Panc1 (cell line): Measurements from ENCODE around the gene TRIM62. TPM values are rescaled to one million over a fixed set of nuclear protein-coding genes. Genes with fewer than 3 reads are reported as not detected.

Source experiments
- ATAC-seq: fragments of 200-7000 bp; cut with Tn5 transposase; 2 replicates; pipeline ENCODE4 v1.9.1; 2020; ENCODE audit warnings: mild to moderate bottlenecking, moderate library complexity
- BruUV-seq: library from RNA; stranded (reverse); fragments of 400-500 nt; replicated peaks from 2 replicates; lab custom pipeline; 2021; lab: Mats Ljungman, UMichigan
- CTCF ChIA-PET: fragments of 300-600 bp; sonication (Branson Sonifier 250); formaldehyde crosslinking; loops from one replicate; lab custom pipeline; 2022; ENCODE audit warnings: antibody characterized with exemption; lab: Charles Lee
- POLR2A ChIA-PET: fragments of 300-600 bp; sonication (Branson Sonifier 250); formaldehyde crosslinking; loops from one replicate; lab custom pipeline; 2022; ENCODE audit warnings: antibody characterized with exemption; lab: Charles Lee
- DNase-seq: peaks from one replicate; pipeline ENCODE4 v3.0.0-alpha.2; 2010; ENCODE audit warnings: low read depth, low spot score
- H3K27ac ChIP-seq: 2 replicates; pipeline ENCODE4 v1.5.1; 2011; ENCODE audit warnings: mild to moderate bottlenecking, low read length, inconsistent platforms
- H3K27me3 ChIP-seq: fragments of 200-500 bp; sonication (Bioruptor generic); 2 replicates; pipeline ENCODE4 v1.6.0; 2014; ENCODE audit warnings: low read length, inconsistent platforms; ENCODE audit not compliant: control insufficient read depth, insufficient read depth
- H3K36me3 ChIP-seq: fragments of 200-500 bp; sonication (Bioruptor generic); 2 replicates; pipeline ENCODE4 v1.5.1; 2014; ENCODE audit warnings: inconsistent platforms, mild to moderate bottlenecking, low read length, moderate library complexity; ENCODE audit not compliant: control insufficient read depth, insufficient read depth
- H3K4me1 ChIP-seq: 2 replicates; pipeline ENCODE4 v1.5.1; 2011; ENCODE audit warnings: inconsistent platforms, mild to moderate bottlenecking, low read length, moderate library complexity; ENCODE audit not compliant: control insufficient read depth, insufficient read depth
- H3K4me3 ChIP-seq, 2 experiments: 2 replicates each; pipeline ENCODE4 v1.5.1; 2011 to 2012; ENCODE audit warnings: low read depth in 2 of 2, low read length in 2 of 2, mild to moderate bottlenecking in 2 of 2, inconsistent platforms in 1 of 2, moderate library complexity in 1 of 2
- H3K9me3 ChIP-seq: fragments of 200-500 bp; sonication (Bioruptor generic); 2 replicates; pipeline ENCODE4 v1.5.1; 2014; ENCODE audit warnings: low read depth, mild to moderate bottlenecking, inconsistent platforms, low read length, moderate library complexity; ENCODE audit not compliant: control insufficient read depth, insufficient read depth
- POLR2AphosphoS5 ChIP-seq: IDR thresholded peaks from 2 replicates; pipeline ENCODE4 v1.6.1; 2012; ENCODE audit warnings: mild to moderate bottlenecking, low read depth, low read length, moderate library complexity
- REST ChIP-seq, 2 experiments: IDR thresholded peaks; 2 replicates each; pipeline ENCODE4 v1.6.1; 2011 to 2012; ENCODE audit warnings: low read depth in 2 of 2, control low read depth in 1 of 2, low read length in 1 of 2, mild to moderate bottlenecking in 1 of 2, moderate library complexity in 1 of 2; ENCODE audit not compliant: insufficient read depth in 1 of 2
- SIN3A ChIP-seq: IDR thresholded peaks from 2 replicates; pipeline ENCODE4 v1.6.1; 2012; ENCODE audit warnings: low read depth, mild to moderate bottlenecking, low read length, moderate library complexity, borderline replicate concordance; ENCODE audit not compliant: insufficient read depth
- TCF7L2 ChIP-seq: IDR thresholded peaks from 2 replicates; pipeline ENCODE4 v1.6.1; 2011; ENCODE audit warnings: mild to moderate bottlenecking, low read depth, low read length, inconsistent platforms
- in situ Hi-C: cut with HindIII; loops from 2 replicates; pipeline ENCODE4 v1.10.0; 2016; ENCODE audit warnings: low sequenced_read_pairs, low pct_unique_long_range_greater_than_20kb
- intact Hi-C: fragments of 100-400 bp; cut with micrococcal nuclease; formaldehyde crosslinking; loops from one replicate; pipeline ENCODE4 v1.10.0; 2022; ENCODE audit not compliant: unreplicated experiment
- total RNA-seq: library from RNA; stranded (reverse); gene quantifications from one replicate; pipeline ENCODE4 v1.2.1, GENCODE V29; 2021; ENCODE audit not compliant: unreplicated experiment
- TF ChIP-seq, protein P1 (sequence below): fragments of 450-650 bp; IDR thresholded peaks from 2 replicates; pipeline ENCODE4 v1.5.1; 2017; ENCODE audit warnings: mild to moderate bottlenecking

TRIM62 gene
- total RNA-seq, 1 experiment from 2014 or later, result 7.4 TPM

- CTCF ChIA-PET, result interaction anchor here (0.6 kb wide), 1 partner anchor 9 kb away, joined by 4 read pairs; no protein-coding TSS in a partner anchor
- Histone ChIP-seq H3K4me3 (no peak overlapping the region), H3K36me3 (no peaks in the 10 kb centered on the region), H3K27me3 (no peaks in the 10 kb centered on the region), H3K9me3 (no peaks in the 10 kb centered on the region), H3K27ac (no peak overlapping the region), H3K4me1 (no peaks in the 10 kb centered on the region)
- POLR2A ChIA-PET, result no interaction called here
- no TSS peak for BruUV-seq
- intact Hi-C loops, result no loop called here
- no peak for DNase-seq
- no peak for ATAC-seq
- in situ Hi-C loops, result no loop called here
- TF ChIP-seq, protein P1, sequence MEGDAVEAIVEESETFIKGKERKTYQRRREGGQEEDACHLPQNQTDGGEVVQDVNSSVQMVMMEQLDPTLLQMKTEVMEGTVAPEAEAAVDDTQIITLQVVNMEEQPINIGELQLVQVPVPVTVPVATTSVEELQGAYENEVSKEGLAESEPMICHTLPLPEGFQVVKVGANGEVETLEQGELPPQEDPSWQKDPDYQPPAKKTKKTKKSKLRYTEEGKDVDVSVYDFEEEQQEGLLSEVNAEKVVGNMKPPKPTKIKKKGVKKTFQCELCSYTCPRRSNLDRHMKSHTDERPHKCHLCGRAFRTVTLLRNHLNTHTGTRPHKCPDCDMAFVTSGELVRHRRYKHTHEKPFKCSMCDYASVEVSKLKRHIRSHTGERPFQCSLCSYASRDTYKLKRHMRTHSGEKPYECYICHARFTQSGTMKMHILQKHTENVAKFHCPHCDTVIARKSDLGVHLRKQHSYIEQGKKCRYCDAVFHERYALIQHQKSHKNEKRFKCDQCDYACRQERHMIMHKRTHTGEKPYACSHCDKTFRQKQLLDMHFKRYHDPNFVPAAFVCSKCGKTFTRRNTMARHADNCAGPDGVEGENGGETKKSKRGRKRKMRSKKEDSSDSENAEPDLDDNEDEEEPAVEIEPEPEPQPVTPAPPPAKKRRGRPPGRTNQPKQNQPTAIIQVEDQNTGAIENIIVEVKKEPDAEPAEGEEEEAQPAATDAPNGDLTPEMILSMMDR, result no peak
- TF ChIP-seq TCF7L2 (no peak), POLR2AphosphoS5 (no peak), REST (IDR thresholded peaks at IDR 0.05; ENCODE audit: insufficient read depth in 1 of 2, low read depth in 2 of 2, low read length in 1 of 2) (no peak), SIN3A (no peak)
Observed at GRCh38 chr1:33143176-33143575, 38.7 kb downstream of the TRIM62 start.

DNA sequence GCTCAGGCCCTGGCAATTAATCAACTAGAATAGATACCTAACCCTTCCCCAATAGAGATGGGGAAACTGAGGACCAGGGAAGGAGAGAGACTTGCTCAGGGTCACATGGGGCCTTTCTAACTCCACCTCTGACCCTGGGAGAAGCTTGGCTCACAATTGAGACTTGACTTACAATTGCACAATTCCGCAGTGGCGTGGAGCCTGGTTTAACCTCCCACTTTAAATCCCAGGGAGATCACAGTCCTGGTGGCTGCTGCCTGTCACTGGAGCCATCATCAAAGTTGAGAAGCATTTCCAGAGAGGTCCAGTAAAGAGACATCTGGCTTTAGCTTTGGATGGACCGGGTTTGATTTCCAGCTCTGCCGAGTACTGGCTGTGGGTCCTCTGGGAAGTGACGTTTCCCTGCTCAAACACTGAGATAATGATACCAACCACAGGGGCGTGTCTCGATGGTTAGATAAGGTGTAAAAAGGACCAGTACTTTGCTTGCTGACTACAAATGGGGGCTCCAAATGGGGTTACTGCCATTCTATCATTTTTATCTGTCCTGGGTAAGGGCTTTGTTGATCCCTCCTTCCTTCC is 39.3 kb downstream of the TRIM62 start:
- BruUV-seq, result no TSS peak
- TF ChIP-seq, protein P1, result no peak
- TF ChIP-seq TCF7L2 (no peak), POLR2AphosphoS5 (no peak), SIN3A (no peak), REST (IDR thresholded peaks at IDR 0.05; ENCODE audit: insufficient read depth in 1 of 2, low read depth in 2 of 2, low read length in 1 of 2) (no peak)
- no peak overlapping the region for H3K4me3 ChIP-seq
- in situ Hi-C loops (no loop called here), intact Hi-C loops (no loop called here)
- DNase-seq, result no peak
- CTCF ChIA-PET, result interaction anchor here (0.6 kb wide), 1 partner anchor 10 kb away, joined by 4 read pairs; no protein-coding TSS in a partner anchor
- H3K36me3 ChIP-seq, result no peaks in the 10 kb centered on the region
- H3K27ac ChIP-seq, result no peak overlapping the region
- ATAC-seq, result no peak
- no peaks in the 10 kb centered on the region for H3K4me1 ChIP-seq
- H3K27me3 ChIP-seq, result no peaks in the 10 kb centered on the region
- POLR2A ChIA-PET, result no interaction called here
- no peaks in the 10 kb centered on the region for H3K9me3 ChIP-seq
